Putamen (tissue), 1 donor: Measurements from ENCODE around the gene EMP1.

Experiments used
- DNase-seq: peaks from one replicate; pipeline ENCODE4 v3.0.0-alpha.2; 2016; ENCODE audit warnings: low spot score

EMP1 gene

GRCh38 chr12:13173012-13173932, 23.3 kb upstream of the EMP1 start:
- no peak for DNase-seq

- DNase-seq, result no peak
Measured at GRCh38 chr12:13175499-13175898, 21.0 kb upstream of the EMP1 start.

- DNase-seq, result no peak
Measured at GRCh38 chr12:13176256-13176655, 20.3 kb upstream of the EMP1 start.

GRCh38 chr12:13177373-13177772, 19.2 kb upstream of the EMP1 start:
- no peak for DNase-seq

GRCh38 chr12:13177906-13178305, 18.6 kb upstream of the EMP1 start:
- no peak for DNase-seq

- no peak for DNase-seq
Measured at GRCh38 chr12:13178568-13179210, 17.8 kb upstream of the EMP1 start.

GRCh38 chr12:13179211-13180074, 17.1 kb upstream of the EMP1 start:
- no peak for DNase-seq

- DNase-seq, result no peak
Measured at GRCh38 chr12:13181375-13182070, 15.0 kb upstream of the EMP1 start.

- DNase-seq, result no peak
Measured at GRCh38 chr12:13182881-13183280, 13.6 kb upstream of the EMP1 start.

GRCh38 chr12:13183620-13184019, 12.9 kb upstream of the EMP1 start:
- no peak for DNase-seq

- DNase-seq, result no peak
Measured at GRCh38 chr12:13186302-13186701, 10.2 kb upstream of the EMP1 start.

GRCh38 chr12:13187399-13187798, 9.1 kb upstream of the EMP1 start:
- no peak for DNase-seq

GRCh38 chr12:13189264-13189663, 7.3 kb upstream of the EMP1 start:
- no peak for DNase-seq

- no peak for DNase-seq
Measured at GRCh38 chr12:13190275-13190674, 6.3 kb upstream of the EMP1 start.

GRCh38 chr12:13192719-13193118, 3.8 kb upstream of the EMP1 start:
- DNase-seq, result no peak

- no peak for DNase-seq
Measured at GRCh38 chr12:13193505-13194231, 2.9 kb upstream of the EMP1 start.

GRCh38 chr12:13194401-13195110, 2.0 kb upstream of the EMP1 start:
- DNase-seq, result no peak

GRCh38 chr12:13195250-13195649, 1.3 kb upstream of the EMP1 start:
- no peak for DNase-seq

- no peak for DNase-seq
Measured at GRCh38 chr12:13195785-13196129, 769 bp upstream of the EMP1 start.

- DNase-seq, result no peak
Measured at GRCh38 chr12:13197032-13197431, 506 bp downstream of the EMP1 start.
